ENCODE data around the gene GANC.
A peak's percentile ranks its signal among the peaks of the same experiment; 100 is the strongest.
"Not testable (repeated sequence)": the region's sequence is repeated elsewhere in the genome, so short reads cannot be mapped to it uniquely, and the experiment has no call there.

The GANC gene

GRCh38 chr15:42285034-42285433 lies 12.0 kb downstream of the GANC start:
- no peak for DNase-seq

DNA sequence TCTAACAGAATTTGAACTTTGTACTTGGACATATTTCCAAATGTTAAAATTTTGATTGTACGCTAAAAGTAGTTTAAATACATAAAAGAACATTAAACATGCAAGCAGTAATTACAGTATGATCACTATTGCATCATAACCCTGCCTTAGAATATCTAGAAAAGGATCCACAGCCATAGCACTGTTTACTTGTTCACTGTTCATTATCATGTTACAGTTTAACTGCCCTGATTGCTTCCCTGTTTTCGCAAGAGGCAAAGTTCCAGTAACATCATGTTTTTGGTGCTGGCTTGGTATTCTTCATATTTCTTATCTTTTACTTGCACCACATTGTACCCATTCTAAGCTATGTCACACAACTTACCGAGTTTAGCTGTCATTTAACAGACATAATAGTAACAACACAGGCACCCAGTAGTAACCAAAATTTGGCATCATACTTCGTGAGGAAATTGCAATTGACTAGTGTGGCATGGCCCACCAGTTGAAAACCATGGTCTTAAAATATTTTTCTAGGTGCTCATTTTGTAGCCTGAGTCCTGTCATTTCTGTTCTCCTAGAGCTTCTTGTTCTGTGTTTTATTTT lies 13.5 kb downstream of the GANC start:
- no peak for DNase-seq

- DNase-seq: no peak
Observed at GRCh38 chr15:42287931-42288330, 14.9 kb downstream of the GANC start.

DNA sequence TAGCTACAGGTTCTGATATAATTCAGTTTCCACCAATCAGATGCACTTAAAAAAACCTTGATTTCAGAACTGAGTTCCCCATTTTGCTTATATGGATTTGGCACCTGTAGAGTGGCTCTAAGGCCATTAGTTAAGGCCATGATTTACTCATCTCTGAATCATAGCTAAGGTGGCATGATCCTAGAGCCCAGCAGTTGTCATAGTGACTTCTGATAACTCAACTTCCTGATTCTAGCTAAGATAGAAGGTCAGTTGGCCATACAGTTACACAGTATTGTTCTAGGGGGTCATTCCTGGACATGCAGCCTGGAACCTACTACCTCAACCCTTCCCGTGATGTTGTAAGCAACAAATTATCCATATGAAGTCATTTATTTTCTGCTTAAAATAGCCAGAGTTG lies 16.2 kb downstream of the GANC start:
- no peak for DNase-seq

- not testable (repeated sequence) for DNase-seq
Observed at GRCh38 chr15:42301004-42301403, 28.0 kb downstream of the GANC start.

GRCh38 chr15:42306681-42307080 lies 33.7 kb downstream of the GANC start:
- no peak for DNase-seq

- no peak for DNase-seq
Observed at GRCh38 chr15:42313463-42313862, 40.5 kb downstream of the GANC start.

DNA sequence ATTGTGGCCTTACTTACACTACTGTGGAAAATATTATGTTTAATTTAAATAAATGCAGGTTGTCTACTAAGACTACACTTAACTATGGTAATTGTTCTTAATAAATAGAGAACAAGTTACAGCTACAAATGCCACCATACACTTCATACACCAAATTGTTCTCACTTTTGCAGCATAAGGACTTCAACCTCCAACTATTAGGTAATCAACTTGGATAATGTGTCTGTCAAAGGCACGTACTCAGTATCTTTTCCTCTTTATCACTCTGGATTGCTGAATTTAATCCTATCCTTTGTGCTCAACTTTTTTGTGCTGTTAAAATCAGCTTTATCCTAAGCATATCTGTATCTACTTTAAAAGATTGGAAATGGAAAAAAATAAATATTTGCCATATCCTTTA lies 41.8 kb downstream of the GANC start:
- DNase-seq: no peak

DNA sequence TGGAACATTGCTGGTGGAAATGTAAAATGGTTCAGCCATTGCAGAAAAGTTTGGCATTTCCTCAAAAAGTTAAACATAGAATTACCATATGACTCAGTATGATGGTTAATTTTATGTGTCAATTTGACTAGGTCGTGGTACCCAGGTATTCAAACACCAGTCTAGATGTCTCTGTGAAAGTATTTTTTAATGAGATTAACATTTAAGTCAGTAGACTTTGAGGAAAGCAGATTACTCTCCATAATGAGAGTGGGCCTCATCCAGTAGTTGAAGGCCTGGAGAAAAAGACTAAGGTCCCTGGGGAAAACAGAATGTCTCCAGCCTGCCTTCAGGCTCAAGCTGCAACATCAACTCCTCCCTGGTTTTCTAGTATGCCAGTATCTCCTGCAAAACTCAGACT lies 42.5 kb downstream of the GANC start:
- DNase-seq: no peak

DNA sequence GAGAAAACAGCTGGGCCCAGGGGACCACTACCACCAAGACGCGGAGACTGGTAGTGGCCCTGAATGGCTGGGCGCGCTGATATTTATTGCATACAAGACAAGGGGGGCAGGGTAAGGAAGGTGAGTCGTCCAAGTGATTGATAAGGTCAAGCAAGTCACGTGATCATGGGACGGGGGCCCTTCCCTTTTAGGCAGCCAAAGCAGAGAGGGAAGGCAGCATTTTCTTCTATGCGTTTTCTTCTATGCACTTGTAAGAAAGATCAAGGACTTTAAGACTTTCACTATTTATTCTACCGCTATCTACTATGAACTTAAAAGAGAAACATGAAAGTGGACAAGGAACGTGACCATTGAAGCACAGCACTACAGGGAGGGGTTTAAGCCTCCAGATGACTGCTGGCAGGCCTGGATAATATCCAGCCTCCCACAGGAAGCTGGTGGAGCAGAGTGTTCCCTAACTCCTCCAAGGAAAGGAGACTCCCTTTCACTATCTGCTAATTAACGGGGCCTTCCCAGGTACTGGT lies 43.3 kb downstream of the GANC start:
- DNase-seq: not testable (repeated sequence)

- DNase-seq: no peak
Observed at GRCh38 chr15:42319206-42319605, 46.2 kb downstream of the GANC start.

DNA sequence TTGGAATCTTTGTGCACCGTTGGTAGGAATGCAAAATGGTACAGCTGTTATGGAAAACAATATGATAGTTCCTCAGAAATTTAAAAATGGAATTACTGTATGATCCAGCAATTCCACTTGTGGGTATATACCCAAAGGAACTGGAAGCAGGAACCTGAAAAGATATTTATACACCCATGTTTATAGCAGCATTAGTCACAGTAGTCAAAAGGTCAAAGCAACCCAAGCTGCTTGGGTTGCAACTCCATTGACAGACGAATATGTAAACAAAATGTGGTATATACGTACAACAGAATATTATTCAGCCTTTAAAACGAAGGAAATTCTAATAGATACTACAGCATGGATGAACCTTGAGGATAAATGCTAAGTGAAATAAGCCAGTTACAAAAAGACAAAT lies 51.3 kb downstream of the GANC start:
- DNase-seq: no peak

DNA sequence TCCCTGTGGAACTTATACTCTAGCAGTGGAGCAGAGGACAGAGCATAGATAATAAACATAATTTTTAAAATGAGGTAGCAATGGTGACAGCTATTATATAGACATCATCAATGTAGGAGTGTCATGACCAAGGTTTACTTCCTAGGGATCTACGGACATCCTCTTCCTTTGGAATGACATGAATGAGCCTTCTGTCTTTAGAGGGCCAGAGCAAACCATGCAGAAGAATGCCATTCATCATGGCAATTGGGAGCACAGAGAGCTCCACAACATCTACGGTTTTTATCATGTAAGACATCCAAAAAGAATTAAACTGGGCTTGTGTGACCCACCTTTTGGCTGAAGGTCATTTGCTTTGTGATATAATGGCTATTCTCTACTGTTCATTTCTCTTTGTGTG lies 56.2 kb downstream of the GANC start:
- no peak for DNase-seq

DNA sequence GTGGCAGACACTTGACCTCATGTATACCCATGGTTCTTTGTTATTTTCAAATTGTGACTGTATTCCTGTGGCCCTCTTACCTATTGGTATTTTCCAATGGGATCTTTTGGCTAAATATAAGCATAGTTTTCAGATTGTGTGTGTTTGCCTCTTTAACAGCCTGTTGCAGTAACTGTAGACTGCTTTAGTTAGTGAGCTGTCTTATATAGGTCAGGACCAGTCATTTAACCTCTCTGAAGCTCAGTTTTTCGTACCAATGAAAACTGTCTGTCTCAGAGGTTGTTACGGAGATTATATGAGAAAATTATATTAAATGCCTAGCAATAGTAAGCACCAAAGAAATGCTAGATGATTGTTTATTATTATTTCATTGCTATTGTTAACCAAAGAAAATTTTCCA lies 57.0 kb downstream of the GANC start:
- DNase-seq: no peak

- DNase-seq: peak; percentile 25
Observed at GRCh38 chr15:42331235-42331634, 58.2 kb downstream of the GANC start.

DNA sequence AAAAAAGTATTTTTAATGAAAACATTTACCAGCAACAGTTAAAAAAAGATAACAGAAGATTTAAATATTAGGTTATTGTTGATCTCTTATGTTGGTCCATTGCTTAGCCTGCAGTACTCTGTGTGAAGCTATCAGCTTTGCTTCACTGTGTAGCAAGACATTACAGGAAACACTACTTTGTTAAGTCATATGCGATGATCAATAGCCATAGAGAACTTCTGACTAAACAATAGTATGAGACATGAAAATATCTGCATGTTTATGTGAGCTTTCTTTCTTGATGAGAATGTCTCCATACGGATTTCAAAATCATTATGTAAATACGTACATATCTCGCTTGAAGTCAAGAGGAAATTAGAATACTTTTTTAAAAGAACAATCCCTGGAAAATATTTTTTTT lies 59.3 kb downstream of the GANC start:
- no peak for DNase-seq

DNA sequence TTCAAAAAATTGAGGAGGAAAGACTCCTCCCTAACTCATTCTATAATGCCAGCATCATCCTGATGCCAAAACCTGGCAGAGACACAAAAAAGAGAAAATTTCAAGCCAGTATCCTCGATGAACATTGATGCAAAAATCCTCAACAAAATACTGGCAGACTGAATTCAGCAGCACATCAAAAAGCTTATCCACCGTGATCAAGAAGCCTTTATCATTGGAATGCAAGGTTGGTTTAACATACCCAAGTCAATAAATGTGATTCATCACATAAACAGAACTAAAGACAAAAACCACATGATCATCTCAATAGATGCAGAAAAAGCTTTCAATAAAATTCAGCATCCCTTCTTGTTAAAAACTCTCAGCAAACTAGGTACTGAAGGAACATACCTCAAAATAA lies 62.1 kb downstream of the GANC start:
- DNase-seq: no peak

GRCh38 chr15:42336650-42337049 lies 63.6 kb downstream of the GANC start:
- DNase-seq: not testable (repeated sequence)

- DNase-seq: not testable (repeated sequence)
Observed at GRCh38 chr15:42337104-42337503, 64.1 kb downstream of the GANC start.

DNA sequence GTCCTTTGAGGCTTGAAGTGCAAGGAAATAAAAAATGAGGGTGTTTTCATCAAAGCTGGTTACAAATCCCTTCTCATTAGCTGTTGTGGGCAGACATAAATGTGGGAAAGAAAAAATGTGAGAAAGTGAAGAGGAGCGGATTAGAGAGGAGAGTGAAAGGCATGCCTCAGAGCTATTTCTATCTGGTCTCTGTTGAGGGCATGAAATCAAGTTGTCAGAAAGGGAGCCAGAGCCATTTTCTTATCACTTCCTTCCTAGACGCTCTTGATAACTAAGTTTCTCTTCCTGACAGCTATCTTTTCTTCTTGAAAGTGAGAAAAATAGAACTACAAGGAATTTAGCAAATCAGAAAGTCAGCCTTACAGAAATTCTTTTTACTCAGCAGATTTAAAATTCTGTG lies 65.5 kb downstream of the GANC start:
- DNase-seq: no peak

DNA sequence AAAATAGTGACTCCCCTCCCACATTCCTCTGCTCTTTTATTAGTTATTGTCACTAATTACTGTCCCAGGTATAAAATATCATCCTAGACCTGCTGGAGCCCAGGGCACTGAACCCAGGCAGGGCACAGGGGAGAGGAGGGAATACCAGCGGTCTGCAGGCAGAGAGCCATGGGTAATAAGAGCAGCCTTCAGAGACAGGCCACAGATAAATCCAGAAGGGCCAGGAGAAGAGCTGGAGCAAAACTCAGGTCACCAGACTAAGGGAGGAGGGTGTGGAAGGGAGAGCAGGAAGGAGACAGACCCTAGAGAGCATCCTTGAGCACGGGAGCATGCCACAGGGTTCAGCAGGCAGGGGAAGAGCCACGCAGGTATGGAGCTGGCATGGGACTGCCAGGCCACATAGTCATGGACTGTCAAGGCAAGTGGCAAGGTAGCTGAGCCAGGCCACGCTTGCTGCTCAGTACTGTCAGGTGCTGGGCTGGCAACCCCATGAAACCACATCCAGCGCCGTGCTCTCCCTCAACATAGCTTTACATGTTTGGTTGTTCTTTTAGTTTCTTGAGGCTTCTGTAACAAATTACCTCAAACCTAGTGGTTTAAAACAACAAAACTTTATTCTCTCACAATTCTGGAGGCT lies 70.7 kb downstream of the GANC start:
- no peak for DNase-seq

DNA sequence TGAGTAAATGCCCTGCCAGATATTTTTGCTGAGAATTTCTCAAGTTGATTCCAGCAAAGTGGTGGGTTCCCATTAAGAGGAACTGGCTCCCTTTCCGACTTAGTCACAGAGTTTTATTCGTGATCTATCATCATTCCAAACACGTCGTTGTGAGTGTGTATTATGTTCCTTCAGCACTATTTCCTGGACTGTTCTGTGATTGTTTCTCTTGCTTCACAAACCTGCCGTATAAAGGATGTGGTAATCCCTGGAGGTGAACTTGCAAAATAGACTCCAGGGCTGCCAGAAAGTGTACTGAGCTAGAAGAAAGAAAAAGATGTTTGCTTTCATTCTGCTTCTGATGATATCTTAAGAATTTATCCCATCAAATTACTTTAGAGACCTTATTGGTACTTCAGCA lies 71.8 kb downstream of the GANC start:
- no peak for DNase-seq

DNA sequence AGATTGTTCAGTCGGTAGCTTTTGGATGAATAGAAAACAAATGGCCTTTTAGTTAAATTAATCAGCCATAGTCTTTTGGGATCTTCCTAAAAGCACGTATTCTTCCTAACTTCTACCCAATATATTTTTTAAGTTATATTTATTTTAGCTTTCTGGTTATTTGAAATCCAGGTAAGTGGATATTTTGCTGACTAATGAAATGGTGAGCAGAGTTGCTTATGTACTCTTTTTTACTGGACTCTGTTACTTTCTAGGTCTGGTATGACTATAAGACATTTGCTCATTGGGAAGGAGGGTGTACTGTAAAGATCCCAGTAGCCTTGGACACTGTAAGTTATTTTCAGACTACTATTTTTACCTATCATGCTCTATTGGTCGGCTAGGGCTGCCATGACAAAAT lies 72.5 kb downstream of the GANC start:
- DNase-seq: no peak

GRCh38 chr15:42348083-42348482 lies 75.1 kb downstream of the GANC start:
- DNase-seq: no peak

DNA sequence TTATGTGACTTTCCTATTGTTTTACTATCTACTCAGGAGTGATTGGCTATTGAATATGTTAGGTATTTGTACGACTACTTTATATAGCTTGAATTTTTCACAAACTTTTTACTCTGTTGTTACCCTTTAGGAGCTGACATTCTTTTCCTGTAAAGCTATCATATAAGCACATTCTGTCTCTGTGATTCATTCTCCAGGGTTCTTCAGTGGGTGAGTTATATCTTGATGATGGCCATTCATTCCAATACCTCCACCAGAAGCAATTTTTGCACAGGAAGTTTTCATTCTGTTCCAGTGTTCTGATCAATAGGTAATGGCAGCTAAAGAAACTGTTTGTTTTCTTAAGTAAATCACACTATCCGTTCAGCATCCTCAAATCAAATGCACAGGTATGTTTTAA lies 76.2 kb downstream of the GANC start:
- DNase-seq: no peak
